ENCODE results near the gene TPK1. TPM values are rescaled to one million over a fixed set of nuclear protein-coding genes. Genes with fewer than 3 reads are reported as not detected.

The TPK1 gene
- polyA plus RNA-seq (2011; rRNA removed) (2.5 and 3.2 TPM in 2 replicates), polyA plus RNA-seq (2017; fragmentation: RNase III; extraction: RNeasy Plus Mini Kit Qiagen cat#74134 plus additional on column Dnase treatment) (1.4 to 2.2 TPM (median 1.9 TPM) in 3 replicates), polyA minus RNA-seq (2011; rRNA and poly(A)+ RNA removed) (4.6 and 5.9 TPM in 2 replicates)
- polyA plus RNA-seq (2012; cell fraction: cytosol; rRNA removed) = 1.9 and 2.1 TPM in 2 replicates
- 0.61 and 0.70 TPM in 2 replicates for polyA plus RNA-seq (2012; cell fraction: nucleus; rRNA removed)

GRCh38 chr7:144835652-144836544, at the start of gene TPK1:
Gene TPK1 (minus strand): TSS chr7:144836053. CDS start chr7:144835602, 451 bp downstream.
- 3% methylated on average over 25 of the region's 81 CpGs for WGBS (ENCODE audit: missing lambda C conversion rate)
- DNase-seq (ENCODE audit: low read depth in 1 of 2, low spot score in 1 of 2) (peak; percentile 87 to 95), ATAC-seq (peak; percentile 95), FAIRE-seq (no peak)
- Histone ChIP-seq H3K4me2 (peak within 1 kb of the TSS; percentile 73), H3K9me3 (no peaks in the 10 kb centered on the region), H3K4me1 (0 out of 3 replicates have a peak, but pooled peaks cover 4% of the 10 kb centered on the region), H3K4me3 (peak within 1 kb of the TSS; percentile 75), H3K27ac (peak within 1 kb of the TSS; percentile 91 to 93)
- CTCF ChIA-PET = interaction anchor here (0.6 to 2.0 kb wide), 5 partner anchors 18 to 1982 kb away, joined by 3 to 7 read pairs (median 3); no protein-coding TSS in a partner anchor
- POLR2A ChIA-PET = interaction anchor here (0.6 to 1.5 kb wide), 8 partner anchors 8 to 512 kb away, joined by 3 to 5 read pairs (median 3); no protein-coding TSS in a partner anchor
- TF ChIP-seq POLR2A (IDR thresholded peaks at IDR 0.05; ENCODE audit: low read length) = peak; percentile 84
- peak; percentile 92; the same call in 1 of the 2 replicates for TF ChIP-seq CHD4 (IDR thresholded peaks at IDR 0.05; ENCODE audit: borderline replicate concordance)
- TF ChIP-seq CBX2 (IDR thresholded peaks at IDR 0.05; ENCODE audit: borderline replicate concordance, low read depth) = no peak
- no peak for TF ChIP-seq SREBF2 (IDR thresholded peaks at IDR 0.05)
- TF ChIP-seq SMC3 (IDR thresholded peaks at IDR 0.05) = no peak
- no peak for TF ChIP-seq MAFK (IDR thresholded peaks at IDR 0.05; ENCODE audit: partially characterized antibody)
- no peak for TF ChIP-seq BHLHE40 (IDR thresholded peaks at IDR 0.05; ENCODE audit: low read depth, low read length)
- TF ChIP-seq NPAS2 (CRISPR knock-in tag; IDR thresholded peaks at IDR 0.05; ENCODE audit: borderline replicate concordance) = no peak
- TF ChIP-seq E2F6 (IDR thresholded peaks at IDR 0.05; ENCODE audit: borderline replicate concordance, low read depth) = 0 out of 2 replicates have a peak, but pooled peaks have one; percentile 67
- TF ChIP-seq KDM5A (IDR thresholded peaks at IDR 0.05) = no peak
- TF ChIP-seq FOSL2 (IDR thresholded peaks at IDR 0.05) = 0 out of 2 replicates have a peak, but pooled peaks have one; percentile 7
- TF ChIP-seq FOSL2 (CRISPR knock-in tag; IDR thresholded peaks at IDR 0.05) = peak; percentile 66
- TF ChIP-seq HOXA7 (CRISPR knock-in tag; IDR thresholded peaks at IDR 0.05) = no peak
- no peak for TF ChIP-seq TFCP2L1 (CRISPR knock-in tag; IDR thresholded peaks at IDR 0.05)
- TF ChIP-seq RCOR1 (IDR thresholded peaks at IDR 0.05; ENCODE audit: low read depth, low read length) = no peak
- TF ChIP-seq NR3C1 (IDR thresholded peaks at IDR 0.05) = no peak
- TF ChIP-seq POLR2AphosphoS2 (conservative IDR thresholded peaks at IDR 0.05; ENCODE audit: low read length) = no peak
- no peak for TF ChIP-seq TP53 (CRISPR knock-in tag; IDR thresholded peaks at IDR 0.05)
- no peak for TF ChIP-seq EHMT2 (IDR thresholded peaks at IDR 0.05; ENCODE audit: low read depth)
- no peak for TF ChIP-seq ELK1 (IDR thresholded peaks at IDR 0.05; ENCODE audit: low read depth, low read length)
- TF ChIP-seq PBX3 (IDR thresholded peaks at IDR 0.05) = no peak
- TF ChIP-seq BCL3 (IDR thresholded peaks at IDR 0.05) = peak; percentile 39; the same call in 1 of the 3 replicates
- no peak for TF ChIP-seq HOXB5 (CRISPR knock-in tag; IDR thresholded peaks at IDR 0.05)
- TF ChIP-seq MAX (IDR thresholded peaks at IDR 0.05) = peak; percentile 89
- no peak for TF ChIP-seq MYC (IDR thresholded peaks at IDR 0.05; ENCODE audit: borderline replicate concordance, low read length)
- TF ChIP-seq FOSB (CRISPR knock-in tag; IDR thresholded peaks at IDR 0.05) = no peak
- TF ChIP-seq PHF8 (IDR thresholded peaks at IDR 0.05; ENCODE audit: borderline replicate concordance, low read depth) = peak; percentile 69; the same call in 1 of the 2 replicates
- TF ChIP-seq RFX5 (IDR thresholded peaks at IDR 0.05) = 0 out of 2 replicates have a peak, but pooled peaks have one; percentile 21
- TF ChIP-seq ZNF302 (CRISPR knock-in tag; IDR thresholded peaks at IDR 0.05) = no peak
- no peak for TF ChIP-seq HOXB13 (CRISPR knock-in tag; IDR thresholded peaks at IDR 0.05; ENCODE audit: low read depth)
- TF ChIP-seq ZC3H11A (IDR thresholded peaks at IDR 0.05) = no peak
- no peak for TF ChIP-seq NFE2L2 (conservative IDR thresholded peaks at IDR 0.05; ENCODE audit: low read length)
- no peak for TF ChIP-seq HES2 (IDR thresholded peaks at IDR 0.05)
- no peak for TF ChIP-seq HDAC2 (IDR thresholded peaks at IDR 0.05)
- TF ChIP-seq RARB (CRISPR knock-in tag; IDR thresholded peaks at IDR 0.05) = no peak
- no peak for TF ChIP-seq ESRRA (IDR thresholded peaks at IDR 0.05; ENCODE audit: borderline replicate concordance, low read length)
